Stimulated activated CD8-positive, alpha-beta memory T cell treated with anti-CD3 and anti-CD28 coated beads, Interleukin-7, amount 100 ng/mL, for 4 hours (primary cell): ENCODE results near the gene LTB4R2.

Experiments used
- DNase-seq, 2 donors: peaks; one replicate each; pipeline ENCODE4 v3.0.0-alpha.2; 2020; ENCODE audit warnings: low read depth in 2 of 2

The LTB4R2 gene

GRCh38 chr14:24277606-24278321 is 32.2 kb upstream of the LTB4R2 start:
- no peak for DNase-seq

GRCh38 chr14:24278424-24278823 is 31.5 kb upstream of the LTB4R2 start:
- no peak for DNase-seq

- peak in 1 of 2 donors; percentile 17 for DNase-seq
Observed at GRCh38 chr14:24279301-24280186, 30.4 kb upstream of the LTB4R2 start.

- no peak for DNase-seq
Observed at GRCh38 chr14:24280797-24281460, 29.0 kb upstream of the LTB4R2 start.

- DNase-seq, result no peak
Observed at GRCh38 chr14:24281636-24282035, 28.3 kb upstream of the LTB4R2 start.

GRCh38 chr14:24282736-24283135 is 27.2 kb upstream of the LTB4R2 start:
- no peak for DNase-seq

GRCh38 chr14:24283796-24284460 is 26.0 kb upstream of the LTB4R2 start:
- DNase-seq, result no peak

GRCh38 chr14:24284501-24285035 is 25.4 kb upstream of the LTB4R2 start:
- DNase-seq, result no peak

GRCh38 chr14:24285351-24285750 is 24.6 kb upstream of the LTB4R2 start:
- DNase-seq, result no peak

- DNase-seq, result no peak
Observed at GRCh38 chr14:24286996-24287395, 22.9 kb upstream of the LTB4R2 start.

- DNase-seq, result no peak
Observed at GRCh38 chr14:24289649-24290280, 20.2 kb upstream of the LTB4R2 start.

- no peak for DNase-seq
Observed at GRCh38 chr14:24290746-24291145, 19.2 kb upstream of the LTB4R2 start.

GRCh38 chr14:24291446-24292117 is 18.4 kb upstream of the LTB4R2 start:
- no peak for DNase-seq

GRCh38 chr14:24292118-24292807 is 17.7 kb upstream of the LTB4R2 start:
- no peak for DNase-seq

- no peak for DNase-seq
Observed at GRCh38 chr14:24293525-24293924, 16.4 kb upstream of the LTB4R2 start.

- DNase-seq, result peak; percentile 52 to 64
Observed at GRCh38 chr14:24296341-24297157, 13.4 kb upstream of the LTB4R2 start.

GRCh38 chr14:24297190-24297964 is 12.6 kb upstream of the LTB4R2 start:
- DNase-seq, result no peak

GRCh38 chr14:24298892-24299254 is 11.1 kb upstream of the LTB4R2 start:
- DNase-seq, result no peak
